ENCODE results near the gene C1QL1. TPM values are rescaled to one million over a fixed set of nuclear protein-coding genes. Genes with fewer than 3 reads are reported as not detected.

The C1QL1 gene
- total and polyA plus RNA-seq, 9 of the 15 experiments (the other 6 are each of a cell fraction or from before 2014, with no cell fraction given), result 0.07 to 0.12 (median 0.09) TPM; not detected in 6

- TF ChIP-seq, protein P1, sequence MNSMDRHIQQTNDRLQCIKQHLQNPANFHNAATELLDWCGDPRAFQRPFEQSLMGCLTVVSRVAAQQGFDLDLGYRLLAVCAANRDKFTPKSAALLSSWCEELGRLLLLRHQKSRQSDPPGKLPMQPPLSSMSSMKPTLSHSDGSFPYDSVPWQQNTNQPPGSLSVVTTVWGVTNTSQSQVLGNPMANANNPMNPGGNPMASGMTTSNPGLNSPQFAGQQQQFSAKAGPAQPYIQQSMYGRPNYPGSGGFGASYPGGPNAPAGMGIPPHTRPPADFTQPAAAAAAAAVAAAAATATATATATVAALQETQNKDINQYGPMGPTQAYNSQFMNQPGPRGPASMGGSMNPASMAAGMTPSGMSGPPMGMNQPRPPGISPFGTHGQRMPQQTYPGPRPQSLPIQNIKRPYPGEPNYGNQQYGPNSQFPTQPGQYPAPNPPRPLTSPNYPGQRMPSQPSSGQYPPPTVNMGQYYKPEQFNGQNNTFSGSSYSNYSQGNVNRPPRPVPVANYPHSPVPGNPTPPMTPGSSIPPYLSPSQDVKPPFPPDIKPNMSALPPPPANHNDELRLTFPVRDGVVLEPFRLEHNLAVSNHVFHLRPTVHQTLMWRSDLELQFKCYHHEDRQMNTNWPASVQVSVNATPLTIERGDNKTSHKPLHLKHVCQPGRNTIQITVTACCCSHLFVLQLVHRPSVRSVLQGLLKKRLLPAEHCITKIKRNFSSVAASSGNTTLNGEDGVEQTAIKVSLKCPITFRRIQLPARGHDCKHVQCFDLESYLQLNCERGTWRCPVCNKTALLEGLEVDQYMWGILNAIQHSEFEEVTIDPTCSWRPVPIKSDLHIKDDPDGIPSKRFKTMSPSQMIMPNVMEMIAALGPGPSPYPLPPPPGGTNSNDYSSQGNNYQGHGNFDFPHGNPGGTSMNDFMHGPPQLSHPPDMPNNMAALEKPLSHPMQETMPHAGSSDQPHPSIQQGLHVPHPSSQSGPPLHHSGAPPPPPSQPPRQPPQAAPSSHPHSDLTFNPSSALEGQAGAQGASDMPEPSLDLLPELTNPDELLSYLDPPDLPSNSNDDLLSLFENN (IDR thresholded peaks at IDR 0.05; ENCODE audit: low read depth in 2 of 2, low read length in 2 of 2), result peak in 1 of 2 experiments; percentile 54; a peak in 1 of 4 replicates
- TF ChIP-seq ZNF766 (CRISPR knock-in tag; conservative IDR thresholded peaks at IDR 0.05) (peak; percentile 70), FOXP4 (CRISPR knock-in tag; IDR thresholded peaks at IDR 0.05; ENCODE audit: borderline replicate concordance) (peak; percentile 82; the same call in 1 of the 2 replicates), ZSCAN32 (CRISPR knock-in tag; IDR thresholded peaks at IDR 0.05) (no peak), MYBL2 (IDR thresholded peaks at IDR 0.05; ENCODE audit: low read depth) (peak; percentile 98), MYBL2 (CRISPR knock-in tag; IDR thresholded peaks at IDR 0.05; ENCODE audit: borderline replicate concordance) (peak; percentile 91; the same call in 1 of the 2 replicates), POLR2G (IDR thresholded peaks at IDR 0.05; ENCODE audit: low read depth, low read length) (peak; percentile 95), FOXK1 (CRISPR knock-in tag; IDR thresholded peaks at IDR 0.05; ENCODE audit: borderline replicate concordance) (no peak)
- TF ChIP-seq, protein P2, sequence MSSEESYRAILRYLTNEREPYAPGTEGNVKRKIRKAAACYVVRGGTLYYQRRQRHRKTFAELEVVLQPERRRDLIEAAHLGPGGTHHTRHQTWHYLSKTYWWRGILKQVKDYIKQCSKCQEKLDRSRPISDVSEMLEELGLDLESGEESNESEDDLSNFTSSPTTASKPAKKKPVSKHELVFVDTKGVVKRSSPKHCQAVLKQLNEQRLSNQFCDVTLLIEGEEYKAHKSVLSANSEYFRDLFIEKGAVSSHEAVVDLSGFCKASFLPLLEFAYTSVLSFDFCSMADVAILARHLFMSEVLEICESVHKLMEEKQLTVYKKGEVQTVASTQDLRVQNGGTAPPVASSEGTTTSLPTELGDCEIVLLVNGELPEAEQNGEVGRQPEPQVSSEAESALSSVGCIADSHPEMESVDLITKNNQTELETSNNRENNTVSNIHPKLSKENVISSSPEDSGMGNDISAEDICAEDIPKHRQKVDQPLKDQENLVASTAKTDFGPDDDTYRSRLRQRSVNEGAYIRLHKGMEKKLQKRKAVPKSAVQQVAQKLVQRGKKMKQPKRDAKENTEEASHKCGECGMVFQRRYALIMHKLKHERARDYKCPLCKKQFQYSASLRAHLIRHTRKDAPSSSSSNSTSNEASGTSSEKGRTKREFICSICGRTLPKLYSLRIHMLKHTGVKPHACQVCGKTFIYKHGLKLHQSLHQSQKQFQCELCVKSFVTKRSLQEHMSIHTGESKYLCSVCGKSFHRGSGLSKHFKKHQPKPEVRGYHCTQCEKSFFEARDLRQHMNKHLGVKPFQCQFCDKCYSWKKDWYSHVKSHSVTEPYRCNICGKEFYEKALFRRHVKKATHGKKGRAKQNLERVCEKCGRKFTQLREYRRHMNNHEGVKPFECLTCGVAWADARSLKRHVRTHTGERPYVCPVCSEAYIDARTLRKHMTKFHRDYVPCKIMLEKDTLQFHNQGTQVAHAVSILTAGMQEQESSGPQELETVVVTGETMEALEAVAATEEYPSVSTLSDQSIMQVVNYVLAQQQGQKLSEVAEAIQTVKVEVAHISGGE (CRISPR knock-in tag; IDR thresholded peaks at IDR 0.05), result peak in 1 of 3 experiments; percentile 73; a peak in 1 of 6 replicates
- TF ChIP-seq, protein P3, sequence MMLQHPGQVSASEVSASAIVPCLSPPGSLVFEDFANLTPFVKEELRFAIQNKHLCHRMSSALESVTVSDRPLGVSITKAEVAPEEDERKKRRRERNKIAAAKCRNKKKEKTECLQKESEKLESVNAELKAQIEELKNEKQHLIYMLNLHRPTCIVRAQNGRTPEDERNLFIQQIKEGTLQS (IDR thresholded peaks at IDR 0.05), result peak; percentile 24; the same call in 1 of the 2 replicates
- TF ChIP-seq, protein P3 (CRISPR knock-in tag; conservative IDR thresholded peaks at IDR 0.05), result peak; percentile 73; the same call in 1 of the 2 replicates
These were observed 20.4 kb downstream of the C1QL1 start, which contains the start of gene KIF18B (continued) for GRCh38 chr17:44947461-44948314.

Data from K562 (cell line).